Gastrocnemius medialis (tissue), 4 donors: ENCODE measurements around the gene PPP2R2C.

Source experiments
- POLR2A ChIP-seq, 2 donors: fragments of 450-650 bp; IDR thresholded peaks; one replicate each; pipeline ENCODE4 v1.6.1; 2017; ENCODE audit warnings: antibody characterized with exemption in 2 of 2, mild to moderate bottlenecking in 2 of 2, moderate library complexity in 2 of 2
- TF ChIP-seq, protein P1 (sequence below), 5 experiments: fragments of 450-650 bp in 3 of 5; fragments of 200-600 bp in 2 of 5; sonication (generic) in 2 of 5; IDR thresholded peaks in 4 of 5; conservative IDR thresholded peaks in 1 of 5; 1 replicate in 4 of 5; 2 replicates in 1 of 5; pipeline ENCODE4 v1.5.1; 2016 to 2019; ENCODE audit warnings: antibody characterized with exemption in 5 of 5, mild to moderate bottlenecking in 3 of 5, moderate library complexity in 3 of 5

DNA sequence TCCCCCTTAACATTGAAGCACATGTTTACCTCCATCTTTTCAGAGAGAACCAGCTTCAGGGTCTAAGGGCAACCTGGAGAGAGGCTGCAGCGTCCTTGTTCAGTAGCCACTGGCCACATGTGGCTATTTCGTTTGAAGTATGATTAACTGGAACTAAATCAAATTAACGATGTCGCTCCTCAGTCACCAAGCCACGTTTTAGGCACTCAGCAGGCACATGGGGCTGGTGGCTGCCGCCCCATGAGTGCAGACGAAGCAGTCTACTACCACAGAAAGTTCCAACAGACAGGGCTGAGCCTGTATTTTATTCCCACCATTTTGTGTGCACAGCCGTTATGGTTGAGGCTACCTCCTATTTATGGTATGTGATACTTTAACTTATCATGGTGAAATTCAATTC is 103.4 kb downstream of the PPP2R2C start:
- TF ChIP-seq, protein P1, sequence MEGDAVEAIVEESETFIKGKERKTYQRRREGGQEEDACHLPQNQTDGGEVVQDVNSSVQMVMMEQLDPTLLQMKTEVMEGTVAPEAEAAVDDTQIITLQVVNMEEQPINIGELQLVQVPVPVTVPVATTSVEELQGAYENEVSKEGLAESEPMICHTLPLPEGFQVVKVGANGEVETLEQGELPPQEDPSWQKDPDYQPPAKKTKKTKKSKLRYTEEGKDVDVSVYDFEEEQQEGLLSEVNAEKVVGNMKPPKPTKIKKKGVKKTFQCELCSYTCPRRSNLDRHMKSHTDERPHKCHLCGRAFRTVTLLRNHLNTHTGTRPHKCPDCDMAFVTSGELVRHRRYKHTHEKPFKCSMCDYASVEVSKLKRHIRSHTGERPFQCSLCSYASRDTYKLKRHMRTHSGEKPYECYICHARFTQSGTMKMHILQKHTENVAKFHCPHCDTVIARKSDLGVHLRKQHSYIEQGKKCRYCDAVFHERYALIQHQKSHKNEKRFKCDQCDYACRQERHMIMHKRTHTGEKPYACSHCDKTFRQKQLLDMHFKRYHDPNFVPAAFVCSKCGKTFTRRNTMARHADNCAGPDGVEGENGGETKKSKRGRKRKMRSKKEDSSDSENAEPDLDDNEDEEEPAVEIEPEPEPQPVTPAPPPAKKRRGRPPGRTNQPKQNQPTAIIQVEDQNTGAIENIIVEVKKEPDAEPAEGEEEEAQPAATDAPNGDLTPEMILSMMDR (IDR thresholded peaks at IDR 0.05 in 4 of 5, conservative IDR thresholded peaks at IDR 0.05 in 1 of 5), result no peak
- TF ChIP-seq POLR2A (IDR thresholded peaks at IDR 0.05), result no peak
